NT2/D1 (cell line): ENCODE data around the gene PHF11.
"Not testable (repeated sequence)": the region's sequence is repeated elsewhere in the genome, so short reads cannot be mapped to it uniquely, and the experiment has no call there.

Experiments used
- DNase-seq: peaks from one replicate; pipeline ENCODE4 v3.0.0-alpha.2; 2011; ENCODE audit warnings: low read depth, low spot score
- H3K27me3 ChIP-seq: 2 replicates; pipeline ENCODE4 v1.6.0; 2011; ENCODE audit warnings: mild to moderate bottlenecking; ENCODE audit not compliant: insufficient read length, insufficient read depth
- H3K36me3 ChIP-seq: 2 replicates; pipeline ENCODE4 v1.6.1; 2011; ENCODE audit warnings: mild to moderate bottlenecking, low read length, mixed read lengths; ENCODE audit not compliant: insufficient read depth, insufficient read length
- H3K4me1 ChIP-seq: 2 replicates; pipeline ENCODE4 v1.5.1; 2011; ENCODE audit not compliant: insufficient read depth, insufficient read length
- H3K4me3 ChIP-seq: 2 replicates; pipeline ENCODE4 v1.5.1; 2011; ENCODE audit warnings: low read depth; ENCODE audit not compliant: insufficient read length
- H3K9ac ChIP-seq: 2 replicates; pipeline ENCODE4 v1.6.0; 2011; ENCODE audit warnings: low read depth; ENCODE audit not compliant: insufficient read length
- H3K9me3 ChIP-seq: 2 replicates; pipeline ENCODE4 v1.5.1; 2011; ENCODE audit warnings: mild to moderate bottlenecking, low read length; ENCODE audit not compliant: insufficient read depth
- SUZ12 ChIP-seq: IDR thresholded peaks from 2 replicates; pipeline ENCODE4 v1.6.1; 2011; ENCODE audit not compliant: insufficient read length, insufficient read depth; ENCODE audit errors: extremely low read depth
- YY1 ChIP-seq: IDR thresholded peaks from 2 replicates; pipeline ENCODE4 v1.6.1; 2011; ENCODE audit not compliant: insufficient read length, insufficient read depth
- ZNF274 ChIP-seq: IDR thresholded peaks from 2 replicates; pipeline ENCODE4 v1.6.1; 2011; ENCODE audit warnings: mild to moderate bottlenecking, low read depth, low read length

The PHF11 gene

DNA sequence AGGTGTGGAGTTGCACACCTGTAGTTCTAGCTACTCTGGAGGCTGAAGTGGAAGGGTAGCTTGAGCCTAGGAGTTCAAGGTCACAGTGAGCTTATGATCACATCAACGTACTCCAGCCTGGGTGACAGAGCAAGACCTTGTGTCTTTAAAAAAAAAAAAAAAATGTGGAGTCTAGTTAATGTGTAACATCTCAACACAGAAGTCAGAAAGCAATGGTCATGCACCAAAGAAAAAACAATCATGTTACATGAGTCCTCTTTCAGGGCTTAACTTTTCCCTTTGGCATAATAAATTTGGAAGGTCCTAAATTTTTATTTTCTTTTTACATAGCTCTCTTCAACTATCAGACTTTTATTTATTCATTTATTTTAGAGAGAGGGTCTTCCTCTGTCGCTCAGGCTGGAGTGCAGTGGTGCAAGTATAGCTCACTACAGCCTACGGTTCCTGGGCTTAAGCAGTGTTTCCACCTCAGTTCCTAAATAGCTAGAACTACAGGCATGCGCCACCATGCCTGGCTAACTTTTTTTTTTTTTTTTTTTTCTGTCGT is 29.4 kb upstream of the PHF11 start:
- TF ChIP-seq SUZ12: no peak
- no peak for TF ChIP-seq YY1
- TF ChIP-seq ZNF274: no peak
- no peaks in the 10 kb centered on the region for H3K36me3 ChIP-seq

DNA sequence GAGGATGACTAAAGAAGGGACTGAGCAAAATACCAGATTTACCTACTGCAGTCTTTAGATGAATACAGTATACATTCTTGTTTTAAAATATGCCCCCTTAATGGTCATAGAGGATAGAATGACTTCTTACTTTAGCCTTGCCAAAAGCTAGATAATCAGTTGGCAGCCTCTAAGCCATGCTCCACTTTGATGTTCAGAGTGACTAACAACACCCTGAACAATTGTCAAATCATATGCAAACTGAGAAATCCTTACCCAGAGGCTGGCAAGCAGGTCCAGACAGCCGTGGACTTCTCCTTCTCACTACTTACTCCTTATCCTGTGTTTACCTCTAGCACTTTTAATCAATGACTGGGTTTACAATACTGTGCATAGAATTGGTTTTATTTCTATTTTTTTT is 23.6 kb upstream of the PHF11 start:
- H3K36me3 ChIP-seq: peaks cover 3% of the 10 kb centered on the region
- H3K4me1 ChIP-seq: no peaks in the 10 kb centered on the region
- H3K27me3 ChIP-seq: no peaks in the 10 kb centered on the region
- no peak overlapping the region for H3K9ac ChIP-seq
- H3K4me3 ChIP-seq: no peak overlapping the region
- H3K9me3 ChIP-seq: no peaks in the 10 kb centered on the region
- TF ChIP-seq YY1: no peak
- no peak for TF ChIP-seq SUZ12
- no peak for TF ChIP-seq ZNF274
- DNase-seq: no peak

More for the DNA sequence above, 29.4 kb upstream of the PHF11 start:
- no peak overlapping the region for H3K4me3 ChIP-seq
- no peaks in the 10 kb centered on the region for H3K27me3 ChIP-seq
- DNase-seq: no peak
- no peaks in the 10 kb centered on the region for H3K4me1 ChIP-seq
- H3K9me3 ChIP-seq: peaks cover 15% of the 10 kb centered on the region; the same call in 1 of the 2 replicates
- H3K9ac ChIP-seq: no peak overlapping the region

- Histone ChIP-seq H3K27me3 (no peaks in the 10 kb centered on the region), H3K9ac (no peak overlapping the region), H3K9me3 (no peaks in the 10 kb centered on the region), H3K4me1 (no peaks in the 10 kb centered on the region), H3K4me3 (no peak overlapping the region), H3K36me3 (peaks cover 6% of the 10 kb centered on the region)
- no peak for DNase-seq
- TF ChIP-seq YY1 (no peak), SUZ12 (no peak), ZNF274 (no peak)
These were observed 19.2 kb upstream of the PHF11 start for GRCh38 chr13:49476529-49476928.

- Histone ChIP-seq H3K9me3 (no peaks in the 10 kb centered on the region), H3K36me3 (peaks cover 4% of the 10 kb centered on the region), H3K4me1 (no peaks in the 10 kb centered on the region), H3K9ac (no peak overlapping the region), H3K4me3 (no peak overlapping the region), H3K27me3 (no peaks in the 10 kb centered on the region)
- no peak for DNase-seq
- TF ChIP-seq YY1 (no peak), SUZ12 (no peak), ZNF274 (no peak)
These were observed 14.0 kb upstream of the PHF11 start for GRCh38 chr13:49481788-49482187.

DNA sequence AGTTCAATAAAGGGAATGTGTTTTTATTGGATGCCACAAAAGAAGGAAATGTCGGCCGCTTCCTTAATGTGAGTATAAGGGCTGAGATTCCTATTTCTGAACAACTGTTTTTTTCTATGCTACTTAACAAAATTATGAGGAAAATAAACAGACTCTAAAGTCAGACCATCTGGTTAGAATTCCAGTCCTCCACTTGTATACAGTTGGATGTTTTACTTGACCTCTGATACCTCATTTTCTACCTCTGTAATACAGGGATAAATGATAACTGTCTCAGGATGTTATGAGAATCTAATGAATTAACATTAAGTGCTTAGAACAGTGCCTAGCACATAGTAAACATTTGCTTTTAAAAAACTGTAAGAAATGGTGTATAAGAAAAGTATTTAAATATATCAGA is 7.2 kb upstream of the PHF11 start:
- Histone ChIP-seq H3K9ac (no peak overlapping the region), H3K4me1 (no peaks in the 10 kb centered on the region), H3K36me3 (no peaks in the 10 kb centered on the region), H3K27me3 (no peaks in the 10 kb centered on the region), H3K9me3 (no peaks in the 10 kb centered on the region), H3K4me3 (no peak overlapping the region)
- no peak for DNase-seq
- TF ChIP-seq YY1 (no peak), SUZ12 (no peak), ZNF274 (no peak)

DNA sequence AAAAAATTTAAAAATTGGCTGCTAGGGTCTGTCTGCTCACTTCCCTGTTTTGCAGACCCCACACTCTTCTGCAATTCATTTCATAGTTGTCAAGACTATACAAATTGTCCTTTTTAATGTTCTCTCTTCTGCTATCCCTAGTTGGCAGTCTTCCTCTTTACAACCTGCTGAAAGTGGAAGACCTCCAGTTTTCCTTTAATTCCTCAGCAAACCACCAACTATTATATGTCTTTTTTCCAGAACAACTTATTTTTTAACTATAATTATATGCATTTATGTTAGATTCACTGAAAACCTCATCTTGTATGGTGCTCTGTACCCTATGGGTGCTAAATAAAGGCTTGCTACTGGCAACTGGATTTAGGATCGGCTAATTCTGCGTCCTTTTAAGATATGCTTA is 1.1 kb upstream of the PHF11 start:
- H3K9me3 ChIP-seq: no peaks in the 10 kb centered on the region
- H3K27me3 ChIP-seq: no peaks in the 10 kb centered on the region
- DNase-seq: no peak
- H3K4me1 ChIP-seq: no peaks in the 10 kb centered on the region
- H3K9ac ChIP-seq: no peak overlapping the region
- no peaks in the 10 kb centered on the region for H3K36me3 ChIP-seq
- H3K4me3 ChIP-seq: no peak overlapping the region
- no peak for TF ChIP-seq ZNF274
- TF ChIP-seq YY1: no peak
- TF ChIP-seq SUZ12: no peak

- not testable (repeated sequence) for DNase-seq, H3K9me3 ChIP-seq, H3K4me1 ChIP-seq, H3K4me3 ChIP-seq, H3K36me3 ChIP-seq, H3K9ac ChIP-seq, H3K27me3 ChIP-seq
These were observed 1.1 kb downstream of the PHF11 start for GRCh38 chr13:49496837-49497236.

GRCh38 chr13:49497272-49497671 is 1.5 kb downstream of the PHF11 start:
- H3K36me3 ChIP-seq: no peaks in the 10 kb centered on the region
- TF ChIP-seq YY1 (no peak), SUZ12 (no peak), ZNF274 (no peak)
- no peak overlapping the region for H3K9ac ChIP-seq
- no peak for DNase-seq
- H3K4me1 ChIP-seq: no peaks in the 10 kb centered on the region
- no peaks in the 10 kb centered on the region for H3K27me3 ChIP-seq
- no peaks in the 10 kb centered on the region for H3K9me3 ChIP-seq
- H3K4me3 ChIP-seq: no peak overlapping the region
